GM18505 (cell line): ENCODE results near the gene PALM3.
A peak's percentile ranks its signal among the peaks of the same experiment; 100 is the strongest.

ENCODE experiments used
- ATAC-seq: cut with Tn5 transposase; IDR thresholded peaks from one replicate; pipeline ENCODE4 v1.9.1; 2021; ENCODE audit not compliant: unreplicated experiment
- POLR2A ChIP-seq: IDR thresholded peaks from 4 replicates; pipeline ENCODE4 v1.6.1; 2011; ENCODE audit warnings: borderline replicate concordance; ENCODE audit not compliant: insufficient read depth, insufficient read length; ENCODE audit errors: extremely low read depth

PALM3 gene

GRCh38 chr19:14096272-14096992 lies 34.6 kb upstream of the PALM3 start:
- no peak for ATAC-seq
- TF ChIP-seq POLR2A: no peak

- TF ChIP-seq POLR2A: no peak
- ATAC-seq: no peak
Measured at GRCh38 chr19:14094854-14095253, 33.0 kb upstream of the PALM3 start.

- no peak for TF ChIP-seq POLR2A
Measured at GRCh38 chr19:14093117-14093823, 31.4 kb upstream of the PALM3 start.

GRCh38 chr19:14091813-14092462 lies 30.1 kb upstream of the PALM3 start:
- ATAC-seq: peak; percentile 1
- no peak for TF ChIP-seq POLR2A

More at GRCh38 chr19:14093117-14093823, 31.4 kb upstream of the PALM3 start:
- ATAC-seq: no peak

GRCh38 chr19:14091081-14091812 lies 29.4 kb upstream of the PALM3 start:
- TF ChIP-seq POLR2A: peak; percentile 71
- peak; percentile 47 for ATAC-seq

- peak; percentile 40 for ATAC-seq
- no peak for TF ChIP-seq POLR2A
Measured at GRCh38 chr19:14090509-14091080, 28.7 kb upstream of the PALM3 start, which contains the start of gene SAMD1. SAMD1 (minus strand) TSS chr19:14090751.

- no peak for TF ChIP-seq POLR2A
Measured at GRCh38 chr19:14089662-14090508, 28.0 kb upstream of the PALM3 start.

GRCh38 chr19:14089412-14089661 lies 27.5 kb upstream of the PALM3 start:
- TF ChIP-seq POLR2A: no peak
- ATAC-seq: no peak

More at GRCh38 chr19:14089662-14090508, 28.0 kb upstream of the PALM3 start:
- no peak for ATAC-seq

- no peak for ATAC-seq
- no peak for TF ChIP-seq POLR2A
Measured at GRCh38 chr19:14088634-14089411, 26.9 kb upstream of the PALM3 start.

- ATAC-seq: no peak
- no peak for TF ChIP-seq POLR2A
Measured at GRCh38 chr19:14086098-14086497, 24.2 kb upstream of the PALM3 start.

- TF ChIP-seq POLR2A: no peak
- ATAC-seq: no peak
Measured at GRCh38 chr19:14085309-14085995, 23.6 kb upstream of the PALM3 start, which contains the start of gene C19orf67. C19orf67 (minus strand) TSS chr19:14085783; CDS start chr19:14085627, 156 bp downstream.

- no peak for TF ChIP-seq POLR2A
- ATAC-seq: no peak
Measured at GRCh38 chr19:14082675-14082960, 20.7 kb upstream of the PALM3 start.
